ENCODE results near the gene NSD2.
"Not testable (repeated sequence)": the region's sequence is repeated elsewhere in the genome, so short reads cannot be mapped to it uniquely, and the experiment has no call there.

NSD2 gene

GRCh38 chr4:1834047-1834775 is 37.0 kb upstream of the NSD2 start:
- no peaks in the 10 kb centered on the region for H3K27me3 ChIP-seq (replicated peaks in 2 of 5; ENCODE audit: control insufficient read depth in 4 of 5, insufficient read depth in 5 of 5, low read length in 4 of 5)
- ChIA-PET CTCF (interaction anchor here (4.9 kb wide), 1 partner anchor 66 kb away, joined by 29 read pairs; no protein-coding TSS in a partner anchor), POLR2A (no interaction called here)
- H3K9me3 ChIP-seq (ENCODE audit: control extremely low read depth in 1 of 5, control insufficient read depth in 4 of 5, insufficient read depth in 2 of 5, low read depth in 1 of 5, low read length in 4 of 5) = no peaks in the 10 kb centered on the region
- WGBS (ENCODE audit: insufficient coverage) = 95% methylated on average over 19 of the region's 21 CpGs
- H3K4me1 ChIP-seq (ENCODE audit: control extremely low read depth in 1 of 4, control insufficient read depth in 4 of 4, insufficient read depth in 4 of 4, low read length in 3 of 4) = peaks cover 0 to 6% (median 3%) of the 10 kb centered on the region in 4 experiments
- peaks cover 7 to 82% (median 56%) of the 10 kb centered on the region in 4 experiments for H3K36me3 ChIP-seq (ENCODE audit: control insufficient read depth in 4 of 4, insufficient read depth in 4 of 4, low read length in 3 of 4)
- no peak overlapping the region for H3K4me3 ChIP-seq (ENCODE audit: control insufficient read depth in 1 of 7, extremely low read depth in 1 of 7, insufficient read depth in 4 of 7, low read depth in 2 of 7, low read length in 6 of 7)
- H3K27ac ChIP-seq (ENCODE audit: insufficient read depth in 1 of 2, low read depth in 1 of 2, low read length in 2 of 2, poor library complexity in 1 of 2, severe bottlenecking in 2 of 2) = no peak overlapping the region
- DNase-seq = peak in 1 of 3 donors; percentile 7

GRCh38 chr4:1835836-1836235 is 35.4 kb upstream of the NSD2 start:
- H3K9me3 ChIP-seq (ENCODE audit: control extremely low read depth in 1 of 5, control insufficient read depth in 4 of 5, insufficient read depth in 2 of 5, low read depth in 1 of 5, low read length in 4 of 5); H3K4me3 ChIP-seq (ENCODE audit: control insufficient read depth in 1 of 7, extremely low read depth in 1 of 7, insufficient read depth in 4 of 7, low read depth in 2 of 7, low read length in 6 of 7); DNase-seq; H3K4me1 ChIP-seq (ENCODE audit: control extremely low read depth in 1 of 4, control insufficient read depth in 4 of 4, insufficient read depth in 4 of 4, low read length in 3 of 4); H3K27ac ChIP-seq (ENCODE audit: insufficient read depth in 1 of 2, low read depth in 1 of 2, low read length in 2 of 2, poor library complexity in 1 of 2, severe bottlenecking in 2 of 2); H3K27me3 ChIP-seq (replicated peaks in 2 of 5; ENCODE audit: control insufficient read depth in 4 of 5, insufficient read depth in 5 of 5, low read length in 4 of 5); POLR2A ChIA-PET: not testable (repeated sequence)
- peaks cover 7 to 88% (median 61%) of the 10 kb centered on the region in 4 experiments for H3K36me3 ChIP-seq (ENCODE audit: control insufficient read depth in 4 of 4, insufficient read depth in 4 of 4, low read length in 3 of 4)
- CTCF ChIA-PET = interaction anchor here (1.2 to 4.9 kb wide), 2 partner anchors 30 to 64 kb away, joined by 3 to 29 read pairs; no protein-coding TSS in a partner anchor
- 100% methylated on average over 4 of the region's 8 CpGs for WGBS (ENCODE audit: insufficient coverage)

GRCh38 chr4:1836650-1837049 is 34.5 kb upstream of the NSD2 start:
- POLR2A ChIA-PET = no interaction called here
- Histone ChIP-seq H3K27ac (ENCODE audit: insufficient read depth in 1 of 2, low read depth in 1 of 2, low read length in 2 of 2, poor library complexity in 1 of 2, severe bottlenecking in 2 of 2) (no peak overlapping the region), H3K36me3 (ENCODE audit: control insufficient read depth in 4 of 4, insufficient read depth in 4 of 4, low read length in 3 of 4) (peaks cover 7 to 88% (median 65%) of the 10 kb centered on the region in 4 experiments)

GRCh38 chr4:1837069-1837468 is 34.1 kb upstream of the NSD2 start:
- no peaks in the 10 kb centered on the region for H3K9me3 ChIP-seq (ENCODE audit: control extremely low read depth in 1 of 5, control insufficient read depth in 4 of 5, insufficient read depth in 2 of 5, low read depth in 1 of 5, low read length in 4 of 5)
- H3K27me3 ChIP-seq (replicated peaks in 2 of 5; ENCODE audit: control insufficient read depth in 4 of 5, insufficient read depth in 5 of 5, low read length in 4 of 5) = no peaks in the 10 kb centered on the region
- WGBS (ENCODE audit: insufficient coverage) = 95% methylated on average over 10 of the region's 10 CpGs
- peaks cover 7 to 86% (median 66%) of the 10 kb centered on the region in 4 experiments for H3K36me3 ChIP-seq (ENCODE audit: control insufficient read depth in 4 of 4, insufficient read depth in 4 of 4, low read length in 3 of 4)
- ChIA-PET POLR2A (no interaction called here), CTCF (no interaction called here)
- peaks cover 0 to 5% (median 0%) of the 10 kb centered on the region in 4 experiments for H3K4me1 ChIP-seq (ENCODE audit: control extremely low read depth in 1 of 4, control insufficient read depth in 4 of 4, insufficient read depth in 4 of 4, low read length in 3 of 4)
- H3K4me3 ChIP-seq (ENCODE audit: control insufficient read depth in 1 of 7, extremely low read depth in 1 of 7, insufficient read depth in 4 of 7, low read depth in 2 of 7, low read length in 6 of 7) = no peak overlapping the region
- no peak overlapping the region for H3K27ac ChIP-seq (ENCODE audit: insufficient read depth in 1 of 2, low read depth in 1 of 2, low read length in 2 of 2, poor library complexity in 1 of 2, severe bottlenecking in 2 of 2)
- no peak for DNase-seq

More at GRCh38 chr4:1836650-1837049, 34.5 kb upstream of the NSD2 start:
- H3K27me3 ChIP-seq (replicated peaks in 2 of 5; ENCODE audit: control insufficient read depth in 4 of 5, insufficient read depth in 5 of 5, low read length in 4 of 5) = no peaks in the 10 kb centered on the region
- CTCF ChIA-PET = no interaction called here
- H3K4me3 ChIP-seq (ENCODE audit: control insufficient read depth in 1 of 7, extremely low read depth in 1 of 7, insufficient read depth in 4 of 7, low read depth in 2 of 7, low read length in 6 of 7) = no peak overlapping the region
- DNase-seq = no peak
- peaks cover 0 to 3% (median 0%) of the 10 kb centered on the region in 4 experiments for H3K4me1 ChIP-seq (ENCODE audit: control extremely low read depth in 1 of 4, control insufficient read depth in 4 of 4, insufficient read depth in 4 of 4, low read length in 3 of 4)
- WGBS (ENCODE audit: insufficient coverage) = 100% methylated on average over 4 of the region's 7 CpGs
- H3K9me3 ChIP-seq (ENCODE audit: control extremely low read depth in 1 of 5, control insufficient read depth in 4 of 5, insufficient read depth in 2 of 5, low read depth in 1 of 5, low read length in 4 of 5) = no peaks in the 10 kb centered on the region

- ChIA-PET CTCF (interaction anchor here (1.0 to 1.1 kb wide), 3 partner anchors 27 to 60 kb away, joined by 3 read pairs; no protein-coding TSS in a partner anchor), POLR2A (no interaction called here)
- Histone ChIP-seq H3K27ac (ENCODE audit: insufficient read depth in 1 of 2, low read depth in 1 of 2, low read length in 2 of 2, poor library complexity in 1 of 2, severe bottlenecking in 2 of 2) (no peak overlapping the region), H3K4me3 (ENCODE audit: control insufficient read depth in 1 of 7, extremely low read depth in 1 of 7, insufficient read depth in 4 of 7, low read depth in 2 of 7, low read length in 6 of 7) (no peak overlapping the region), H3K36me3 (ENCODE audit: control insufficient read depth in 4 of 4, insufficient read depth in 4 of 4, low read length in 3 of 4) (peaks cover 2 to 86% (median 68%) of the 10 kb centered on the region in 4 experiments), H3K9me3 (ENCODE audit: control extremely low read depth in 1 of 5, control insufficient read depth in 4 of 5, insufficient read depth in 2 of 5, low read depth in 1 of 5, low read length in 4 of 5) (no peaks in the 10 kb centered on the region), H3K27me3 (replicated peaks in 2 of 5; ENCODE audit: control insufficient read depth in 4 of 5, insufficient read depth in 5 of 5, low read length in 4 of 5) (no peaks in the 10 kb centered on the region), H3K4me1 (ENCODE audit: control extremely low read depth in 1 of 4, control insufficient read depth in 4 of 4, insufficient read depth in 4 of 4, low read length in 3 of 4) (peaks cover 0 to 5% (median 0%) of the 10 kb centered on the region in 4 experiments)
- 96% methylated on average over 7 of the region's 7 CpGs for WGBS (ENCODE audit: insufficient coverage)
- DNase-seq = no peak
These were observed 31.9 kb upstream of the NSD2 start for GRCh38 chr4:1839282-1839681.

GRCh38 chr4:1841201-1841886 is 29.8 kb upstream of the NSD2 start:
- H3K4me1 ChIP-seq (ENCODE audit: control extremely low read depth in 1 of 4, control insufficient read depth in 4 of 4, insufficient read depth in 4 of 4, low read length in 3 of 4) = peaks cover 0 to 5% (median 0%) of the 10 kb centered on the region in 4 experiments
- H3K4me3 ChIP-seq (ENCODE audit: control insufficient read depth in 1 of 7, extremely low read depth in 1 of 7, insufficient read depth in 4 of 7, low read depth in 2 of 7, low read length in 6 of 7) = no peak overlapping the region
- H3K27me3 ChIP-seq (replicated peaks in 2 of 5; ENCODE audit: control insufficient read depth in 4 of 5, insufficient read depth in 5 of 5, low read length in 4 of 5) = no peaks in the 10 kb centered on the region
- ChIA-PET POLR2A (no interaction called here), CTCF (interaction anchor here (1.0 kb wide), 1 partner anchor 10 kb away, joined by 4 read pairs; no protein-coding TSS in a partner anchor)
- H3K9me3 ChIP-seq (ENCODE audit: control extremely low read depth in 1 of 5, control insufficient read depth in 4 of 5, insufficient read depth in 2 of 5, low read depth in 1 of 5, low read length in 4 of 5) = no peaks in the 10 kb centered on the region
- peak in 2 of 3 donors; percentile 17 to 21 for DNase-seq
- 90% methylated on average over 28 of the region's 31 CpGs for WGBS (ENCODE audit: insufficient coverage)
- no peak overlapping the region for H3K27ac ChIP-seq (ENCODE audit: insufficient read depth in 1 of 2, low read depth in 1 of 2, low read length in 2 of 2, poor library complexity in 1 of 2, severe bottlenecking in 2 of 2)
- peaks cover 0 to 83% (median 57%) of the 10 kb centered on the region in 4 experiments for H3K36me3 ChIP-seq (ENCODE audit: control insufficient read depth in 4 of 4, insufficient read depth in 4 of 4, low read length in 3 of 4)

GRCh38 chr4:1841887-1842210 is 29.3 kb upstream of the NSD2 start:
- no peak for DNase-seq
- H3K4me1 ChIP-seq (ENCODE audit: control extremely low read depth in 1 of 4, control insufficient read depth in 4 of 4, insufficient read depth in 4 of 4, low read length in 3 of 4) = peaks cover 0 to 5% (median 0%) of the 10 kb centered on the region in 4 experiments
- H3K27me3 ChIP-seq (replicated peaks in 2 of 5; ENCODE audit: control insufficient read depth in 4 of 5, insufficient read depth in 5 of 5, low read length in 4 of 5) = no peaks in the 10 kb centered on the region
- CTCF ChIA-PET = interaction anchor here (1.0 kb wide), 1 partner anchor 11 kb away, joined by 4 read pairs; no protein-coding TSS in a partner anchor
- peaks cover 0 to 83% (median 57%) of the 10 kb centered on the region in 4 experiments for H3K36me3 ChIP-seq (ENCODE audit: control insufficient read depth in 4 of 4, insufficient read depth in 4 of 4, low read length in 3 of 4)
- H3K4me3 ChIP-seq (ENCODE audit: control insufficient read depth in 1 of 7, extremely low read depth in 1 of 7, insufficient read depth in 4 of 7, low read depth in 2 of 7, low read length in 6 of 7) = no peak overlapping the region
- H3K9me3 ChIP-seq (ENCODE audit: control extremely low read depth in 1 of 5, control insufficient read depth in 4 of 5, insufficient read depth in 2 of 5, low read depth in 1 of 5, low read length in 4 of 5) = no peaks in the 10 kb centered on the region
- no peak overlapping the region for H3K27ac ChIP-seq (ENCODE audit: insufficient read depth in 1 of 2, low read depth in 1 of 2, low read length in 2 of 2, poor library complexity in 1 of 2, severe bottlenecking in 2 of 2)
- WGBS (ENCODE audit: insufficient coverage) = 93% methylated on average over 6 of the region's 9 CpGs
- POLR2A ChIA-PET = no interaction called here
